ENCODE results near the gene PDGFC.

Gene PDGFC

GRCh38 chr4:156945532-156945931 is 26.1 kb downstream of the PDGFC start:
- peaks cover 96% of the 10 kb centered on the region for H3K4me1 Mint-ChIP-seq
- H3K27ac Mint-ChIP-seq = peak overlapping the region; percentile 79 to 87 (median 86)

GRCh38 chr4:156942991-156943390 is 28.6 kb downstream of the PDGFC start:
- no peaks in the 10 kb centered on the region for H3K9me3 Mint-ChIP-seq
- peaks cover 73% of the 10 kb centered on the region for H3K4me1 Mint-ChIP-seq
- no peaks in the 10 kb centered on the region for H3K27me3 Mint-ChIP-seq (ENCODE audit: low read depth)
- TF ChIP-seq CTCF (IDR thresholded peaks at IDR 0.05; ENCODE audit: unreplicated experiment in 3 of 3) = no peak
- H3K27ac Mint-ChIP-seq = peak overlapping the region; percentile 54 to 97 (median 80)
- H3K4me3 Mint-ChIP-seq = peak overlapping the region in 1 of 3 experiments; percentile 1
- H3K36me3 Mint-ChIP-seq (ENCODE audit: low read depth) = no peaks in the 10 kb centered on the region

More at GRCh38 chr4:156945532-156945931, 26.1 kb downstream of the PDGFC start:
- Mint-ChIP-seq H3K27me3 (ENCODE audit: low read depth) (no peaks in the 10 kb centered on the region), H3K36me3 (ENCODE audit: low read depth) (no peaks in the 10 kb centered on the region), H3K9me3 (no peaks in the 10 kb centered on the region), H3K4me3 (peak overlapping the region in 1 of 3 experiments; percentile 6)
- TF ChIP-seq CTCF (IDR thresholded peaks at IDR 0.05; ENCODE audit: unreplicated experiment in 3 of 3) = no peak

GRCh38 chr4:156941940-156942548 is 29.6 kb downstream of the PDGFC start:
- H3K27ac Mint-ChIP-seq = peak overlapping the region; percentile 94 to 97 (median 96)
- peaks cover 63% of the 10 kb centered on the region for H3K4me1 Mint-ChIP-seq
- H3K4me3 Mint-ChIP-seq = peak overlapping the region; percentile 64 to 76 (median 68)
- no peaks in the 10 kb centered on the region for H3K9me3 Mint-ChIP-seq
- no peak for TF ChIP-seq CTCF (IDR thresholded peaks at IDR 0.05; ENCODE audit: unreplicated experiment in 3 of 3)
- peaks cover 2% of the 10 kb centered on the region for H3K36me3 Mint-ChIP-seq (ENCODE audit: low read depth)
- no peaks in the 10 kb centered on the region for H3K27me3 Mint-ChIP-seq (ENCODE audit: low read depth)

GRCh38 chr4:156939801-156940200 is 31.8 kb downstream of the PDGFC start:
- H3K36me3 Mint-ChIP-seq (ENCODE audit: low read depth) = peaks cover 18% of the 10 kb centered on the region
- peaks cover 9% of the 10 kb centered on the region for H3K9me3 Mint-ChIP-seq
- peaks cover 41% of the 10 kb centered on the region for H3K4me1 Mint-ChIP-seq
- no peaks in the 10 kb centered on the region for H3K27me3 Mint-ChIP-seq (ENCODE audit: low read depth)
- TF ChIP-seq CTCF (IDR thresholded peaks at IDR 0.05; ENCODE audit: unreplicated experiment in 3 of 3) = no peak
- H3K27ac Mint-ChIP-seq = no peak overlapping the region
- H3K4me3 Mint-ChIP-seq = no peak overlapping the region

GRCh38 chr4:156939139-156939538 is 32.5 kb downstream of the PDGFC start:
- peaks cover 34% of the 10 kb centered on the region for H3K4me1 Mint-ChIP-seq
- H3K36me3 Mint-ChIP-seq (ENCODE audit: low read depth) = peaks cover 18% of the 10 kb centered on the region
- H3K9me3 Mint-ChIP-seq = peaks cover 9% of the 10 kb centered on the region
- TF ChIP-seq CTCF (IDR thresholded peaks at IDR 0.05; ENCODE audit: unreplicated experiment in 3 of 3) = no peak
- H3K27me3 Mint-ChIP-seq (ENCODE audit: low read depth) = no peaks in the 10 kb centered on the region
- no peak overlapping the region for H3K4me3 Mint-ChIP-seq
- no peak overlapping the region for H3K27ac Mint-ChIP-seq

- Mint-ChIP-seq H3K27me3 (ENCODE audit: low read depth) (no peaks in the 10 kb centered on the region), H3K4me3 (no peak overlapping the region), H3K4me1 (peaks cover 25% of the 10 kb centered on the region), H3K9me3 (peaks cover 13% of the 10 kb centered on the region), H3K27ac (peak overlapping the region in 1 of 3 experiments; percentile 78), H3K36me3 (ENCODE audit: low read depth) (peaks cover 44% of the 10 kb centered on the region)
- no peak for TF ChIP-seq CTCF (IDR thresholded peaks at IDR 0.05; ENCODE audit: unreplicated experiment in 3 of 3)
Measured at GRCh38 chr4:156934259-156934635, 37.4 kb downstream of the PDGFC start.
